ENCODE data around the gene MYEOV.
A peak's percentile ranks its signal among the peaks of the same experiment; 100 is the strongest.

The MYEOV gene

GRCh38 chr11:69311767-69312385, 17.9 kb downstream of the MYEOV start:
- DNase-seq (ENCODE audit: low read depth), result peak; percentile 6
- TF ChIP-seq, protein P1, sequence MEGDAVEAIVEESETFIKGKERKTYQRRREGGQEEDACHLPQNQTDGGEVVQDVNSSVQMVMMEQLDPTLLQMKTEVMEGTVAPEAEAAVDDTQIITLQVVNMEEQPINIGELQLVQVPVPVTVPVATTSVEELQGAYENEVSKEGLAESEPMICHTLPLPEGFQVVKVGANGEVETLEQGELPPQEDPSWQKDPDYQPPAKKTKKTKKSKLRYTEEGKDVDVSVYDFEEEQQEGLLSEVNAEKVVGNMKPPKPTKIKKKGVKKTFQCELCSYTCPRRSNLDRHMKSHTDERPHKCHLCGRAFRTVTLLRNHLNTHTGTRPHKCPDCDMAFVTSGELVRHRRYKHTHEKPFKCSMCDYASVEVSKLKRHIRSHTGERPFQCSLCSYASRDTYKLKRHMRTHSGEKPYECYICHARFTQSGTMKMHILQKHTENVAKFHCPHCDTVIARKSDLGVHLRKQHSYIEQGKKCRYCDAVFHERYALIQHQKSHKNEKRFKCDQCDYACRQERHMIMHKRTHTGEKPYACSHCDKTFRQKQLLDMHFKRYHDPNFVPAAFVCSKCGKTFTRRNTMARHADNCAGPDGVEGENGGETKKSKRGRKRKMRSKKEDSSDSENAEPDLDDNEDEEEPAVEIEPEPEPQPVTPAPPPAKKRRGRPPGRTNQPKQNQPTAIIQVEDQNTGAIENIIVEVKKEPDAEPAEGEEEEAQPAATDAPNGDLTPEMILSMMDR (conservative IDR thresholded peaks at IDR 0.05; ENCODE audit: low read length), result no peak
- no peak overlapping the region for H3K4me3 ChIP-seq (ENCODE audit: low read length)

DNA sequence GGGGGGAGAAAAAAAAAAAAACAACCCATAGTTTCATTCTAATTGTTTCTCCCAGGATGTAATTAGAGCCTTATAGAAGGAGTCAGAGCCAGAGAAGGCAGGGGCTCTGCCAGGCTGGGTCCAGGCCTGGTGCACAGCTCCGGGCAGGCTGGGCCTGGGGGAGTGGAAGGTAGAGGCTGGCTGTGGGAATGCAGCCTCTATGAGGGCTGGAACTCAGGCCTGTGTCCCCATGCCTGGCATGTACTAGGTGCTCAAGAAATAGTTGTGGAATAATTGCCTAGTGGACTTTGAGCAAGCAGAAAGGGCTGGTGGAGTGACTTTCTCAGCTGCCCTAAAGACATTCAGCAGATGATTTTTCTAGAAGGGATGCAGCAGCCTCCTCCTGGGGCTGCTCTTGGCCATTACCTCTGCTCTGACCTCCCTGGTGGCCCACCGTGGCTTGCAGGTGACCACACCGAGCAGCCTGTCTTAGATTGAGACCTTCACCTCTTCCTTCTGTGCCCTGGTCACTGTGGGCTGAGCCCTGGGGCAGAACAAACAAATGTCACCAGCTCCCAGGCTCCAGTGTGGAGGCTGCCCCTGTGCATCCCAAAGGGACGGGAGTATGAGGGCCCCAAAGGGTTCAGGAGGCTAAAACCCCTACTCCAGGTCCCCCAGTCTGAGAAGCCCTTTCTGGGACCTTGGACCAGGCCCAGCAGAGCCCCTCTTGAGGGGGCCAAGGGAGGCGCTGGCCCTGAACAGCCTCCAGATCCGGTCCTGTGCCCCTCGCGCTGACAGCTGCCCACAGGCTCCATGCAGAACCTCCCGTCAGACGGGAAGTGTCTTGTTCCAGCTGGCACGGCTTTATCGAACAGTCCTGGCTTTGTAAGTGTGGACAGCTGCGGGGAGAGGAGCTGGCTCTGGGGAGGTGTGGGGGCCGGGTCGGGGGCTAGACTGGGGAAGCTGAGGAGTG, 18.8 kb downstream of the MYEOV start:
- TF ChIP-seq, protein P1 (conservative IDR thresholded peaks at IDR 0.05; ENCODE audit: low read length), result no peak
- no peak overlapping the region for H3K4me3 ChIP-seq (ENCODE audit: low read length)
- no peak for DNase-seq (ENCODE audit: low read depth)

- TF ChIP-seq, protein P1 (conservative IDR thresholded peaks at IDR 0.05; ENCODE audit: low read length), result no peak
Measured at GRCh38 chr11:69313992-69314391, 20.0 kb downstream of the MYEOV start.

DNA sequence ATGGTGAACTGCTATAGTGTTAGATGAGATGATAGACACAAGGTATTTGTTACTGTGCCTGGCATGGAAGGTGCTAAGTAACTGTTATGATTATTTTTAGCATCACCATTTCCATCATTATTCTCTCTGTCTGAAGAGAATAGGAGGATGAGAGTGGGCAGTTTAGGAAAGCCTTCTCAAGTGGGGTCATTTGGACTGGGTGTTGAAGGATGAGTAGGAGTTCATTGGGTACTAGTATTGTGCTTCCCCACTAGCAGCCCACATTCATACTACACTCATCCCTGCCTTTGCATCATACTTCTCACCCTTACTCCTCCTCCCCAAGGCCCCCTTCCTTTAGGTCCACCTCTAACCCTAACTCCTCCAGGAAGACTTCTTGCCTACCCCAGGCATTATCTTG, 20.6 kb downstream of the MYEOV start:
- no peak overlapping the region for H3K4me3 ChIP-seq (ENCODE audit: low read length)
- no peak for DNase-seq (ENCODE audit: low read depth)
- TF ChIP-seq, protein P1 (conservative IDR thresholded peaks at IDR 0.05; ENCODE audit: low read length), result no peak

More at GRCh38 chr11:69313992-69314391, 20.0 kb downstream of the MYEOV start:
- no peak for DNase-seq (ENCODE audit: low read depth)
- H3K4me3 ChIP-seq (ENCODE audit: low read length), result no peak overlapping the region

- H3K4me3 ChIP-seq (ENCODE audit: low read length), result no peak overlapping the region
- TF ChIP-seq, protein P1 (conservative IDR thresholded peaks at IDR 0.05; ENCODE audit: low read length), result no peak
- no peak for DNase-seq (ENCODE audit: low read depth)
Measured at GRCh38 chr11:69316956-69317355, 23.0 kb downstream of the MYEOV start.

DNA sequence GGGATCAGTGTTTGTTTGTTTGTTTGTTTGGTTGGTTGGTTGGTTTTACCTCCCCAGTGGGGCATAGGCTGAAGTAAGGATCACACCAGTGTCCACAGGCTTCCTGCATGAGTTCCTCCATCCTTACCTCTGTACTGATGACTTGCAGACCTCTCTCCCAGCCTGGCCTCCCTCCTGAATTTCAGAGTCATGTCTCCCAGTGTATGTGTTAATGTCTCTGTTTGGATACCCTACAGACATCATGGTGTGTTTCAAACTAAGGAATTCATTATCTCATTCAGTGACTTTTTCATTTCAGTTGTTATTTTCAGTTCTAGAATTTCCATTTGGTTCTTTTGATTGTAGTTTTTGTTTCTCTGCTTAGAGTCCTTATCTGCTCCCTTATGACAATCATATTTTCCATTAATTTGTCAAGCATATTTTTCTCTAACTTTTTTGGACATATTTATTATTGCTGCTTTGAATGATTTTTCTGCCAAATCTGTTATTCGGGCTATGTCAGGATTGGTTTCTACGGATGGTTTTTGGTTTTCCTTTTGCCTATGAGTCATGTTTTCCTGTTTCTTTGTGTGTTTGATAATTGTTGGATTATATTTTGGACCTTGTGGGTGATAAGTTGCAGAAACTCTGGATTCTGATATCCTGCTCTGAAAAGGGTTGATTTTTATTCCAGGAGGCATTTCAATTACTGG, 23.6 kb downstream of the MYEOV start:
- no peak overlapping the region for H3K4me3 ChIP-seq (ENCODE audit: low read length)
- peak; percentile 21 for DNase-seq (ENCODE audit: low read depth)
- TF ChIP-seq, protein P1 (conservative IDR thresholded peaks at IDR 0.05; ENCODE audit: low read length), result no peak
